AG04449 (cell line): Measurements from ENCODE around the gene CPOX.
"Not testable (repeated sequence)": the region's sequence is repeated elsewhere in the genome, so short reads cannot be mapped to it uniquely, and the experiment has no call there.

ENCODE experiments used
- CTCF ChIA-PET: fragments of 350-600 bp; formaldehyde crosslinking; extraction: SDS; loops from one replicate; lab custom pipeline; 2021; ENCODE audit warnings: antibody characterized with exemption; lab: Yijun Ruan, JAX
- POLR2A ChIA-PET: fragments of 400-600, 350-600 bp; formaldehyde crosslinking; extraction: SDS; loops from one replicate; lab custom pipeline; 2020; ENCODE audit warnings: antibody characterized with exemption, inconsistent platforms; lab: Yijun Ruan, JAX
- DNase-seq: peaks from one replicate; pipeline ENCODE4 v3.0.0-alpha.2; 2010; ENCODE audit warnings: low read depth, low spot score
- H3K4me3 ChIP-seq: 2 replicates; pipeline ENCODE4 v1.5.1; 2011; ENCODE audit warnings: low read depth, mild to moderate bottlenecking, control low read depth, low read length
- TF ChIP-seq, protein P1 (sequence below): IDR thresholded peaks from one replicate; pipeline ENCODE4 v1.5.1; 2011; ENCODE audit warnings: mild to moderate bottlenecking, moderate library complexity, low read length, control low read depth, inconsistent platforms; ENCODE audit not compliant: insufficient read depth; ENCODE audit errors: missing control alignments

CPOX gene

GRCh38 chr3:98561727-98562521 is 31.5 kb downstream of the CPOX start:
- no peak overlapping the region for H3K4me3 ChIP-seq

DNA sequence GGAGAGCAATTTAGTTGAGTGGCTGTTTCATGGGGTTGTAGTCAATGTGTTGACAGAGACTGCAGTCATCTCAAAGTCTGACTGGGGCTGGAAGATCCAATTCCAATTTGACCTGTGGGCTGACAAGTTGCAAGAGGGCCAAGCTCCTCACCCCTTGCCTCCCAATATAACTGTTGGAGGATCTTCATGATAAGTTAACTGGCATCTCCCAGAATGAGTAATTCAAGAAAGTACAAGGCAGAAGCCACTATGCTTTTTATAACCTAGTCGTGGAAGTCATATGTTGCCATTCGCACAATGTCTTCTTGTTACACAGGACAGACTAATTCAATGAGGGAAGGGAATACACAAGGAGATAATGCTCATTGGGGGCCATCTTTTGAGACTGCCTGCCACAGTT is 32.5 kb downstream of the CPOX start:
- H3K4me3 ChIP-seq: no peak overlapping the region
- TF ChIP-seq, protein P1, sequence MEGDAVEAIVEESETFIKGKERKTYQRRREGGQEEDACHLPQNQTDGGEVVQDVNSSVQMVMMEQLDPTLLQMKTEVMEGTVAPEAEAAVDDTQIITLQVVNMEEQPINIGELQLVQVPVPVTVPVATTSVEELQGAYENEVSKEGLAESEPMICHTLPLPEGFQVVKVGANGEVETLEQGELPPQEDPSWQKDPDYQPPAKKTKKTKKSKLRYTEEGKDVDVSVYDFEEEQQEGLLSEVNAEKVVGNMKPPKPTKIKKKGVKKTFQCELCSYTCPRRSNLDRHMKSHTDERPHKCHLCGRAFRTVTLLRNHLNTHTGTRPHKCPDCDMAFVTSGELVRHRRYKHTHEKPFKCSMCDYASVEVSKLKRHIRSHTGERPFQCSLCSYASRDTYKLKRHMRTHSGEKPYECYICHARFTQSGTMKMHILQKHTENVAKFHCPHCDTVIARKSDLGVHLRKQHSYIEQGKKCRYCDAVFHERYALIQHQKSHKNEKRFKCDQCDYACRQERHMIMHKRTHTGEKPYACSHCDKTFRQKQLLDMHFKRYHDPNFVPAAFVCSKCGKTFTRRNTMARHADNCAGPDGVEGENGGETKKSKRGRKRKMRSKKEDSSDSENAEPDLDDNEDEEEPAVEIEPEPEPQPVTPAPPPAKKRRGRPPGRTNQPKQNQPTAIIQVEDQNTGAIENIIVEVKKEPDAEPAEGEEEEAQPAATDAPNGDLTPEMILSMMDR: no peak
- POLR2A ChIA-PET: no interaction called here
- CTCF ChIA-PET: no interaction called here
- no peak for DNase-seq

More at GRCh38 chr3:98561727-98562521, 31.5 kb downstream of the CPOX start:
- ChIA-PET CTCF (interaction anchor here (1.2 kb wide), 1 partner anchor 522 kb away, joined by 3 read pairs; no protein-coding TSS in a partner anchor), POLR2A (interaction anchor here (0.6 kb wide), 1 partner anchor 26 kb away, joined by 3 read pairs; no protein-coding TSS in a partner anchor)
- DNase-seq: no peak
- TF ChIP-seq, protein P1: no peak

DNA sequence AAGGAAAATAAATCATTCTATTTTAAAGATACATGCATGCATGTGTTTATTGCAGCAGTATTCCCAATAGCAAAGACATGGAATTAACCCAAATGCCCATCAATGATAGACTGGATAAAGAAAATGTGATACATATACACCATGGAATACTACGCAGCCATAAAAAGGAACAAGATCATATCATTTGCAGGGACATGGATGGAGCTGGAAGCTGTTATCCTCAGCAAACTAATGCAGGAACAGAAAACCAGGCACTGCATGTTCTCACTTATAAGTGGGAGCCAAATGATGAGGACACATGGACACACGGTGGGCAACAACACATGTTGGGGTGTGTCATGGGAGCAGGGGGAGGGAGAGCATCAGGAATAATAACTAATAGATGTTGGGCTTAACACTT is 33.6 kb downstream of the CPOX start:
- POLR2A ChIA-PET, DNase-seq, H3K4me3 ChIP-seq, CTCF ChIA-PET: not testable (repeated sequence)

GRCh38 chr3:98558100-98558827 is 35.1 kb downstream of the CPOX start:
- CTCF ChIA-PET: no interaction called here
- POLR2A ChIA-PET: no interaction called here
- no peak for DNase-seq
- no peak overlapping the region for H3K4me3 ChIP-seq
- TF ChIP-seq, protein P1: no peak

DNA sequence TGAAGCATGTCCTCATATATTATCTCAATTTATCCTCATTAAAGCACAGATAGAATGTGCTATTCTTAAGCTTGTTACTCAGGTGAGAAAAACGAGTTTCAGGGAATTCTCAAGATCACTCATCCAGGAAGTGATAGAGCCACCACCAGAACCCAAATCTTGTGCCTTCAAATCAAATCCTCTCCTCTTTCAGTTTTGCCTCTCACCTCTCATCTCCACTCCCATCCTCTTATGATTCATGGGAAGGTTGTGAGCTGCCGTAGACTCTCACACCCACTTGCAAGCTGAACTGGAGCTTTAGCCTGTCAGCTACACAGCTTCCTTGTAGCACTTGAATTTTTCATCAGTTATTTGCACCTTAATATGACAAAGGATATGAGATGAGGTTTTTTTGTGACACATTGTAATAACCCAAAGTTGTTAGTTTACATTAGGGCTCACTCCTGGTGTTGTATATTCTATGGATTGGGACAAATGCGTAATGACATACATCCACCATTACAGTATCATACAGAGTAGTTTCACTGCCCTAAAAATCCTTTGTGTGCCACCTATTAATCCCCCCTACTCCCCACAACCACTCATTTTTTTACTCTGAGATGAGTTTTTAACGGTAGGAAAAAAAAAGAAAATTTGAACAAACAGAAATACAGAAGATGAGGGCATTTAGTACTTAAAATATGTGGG is 35.9 kb downstream of the CPOX start:
- TF ChIP-seq, protein P1: no peak
- ChIA-PET CTCF (no interaction called here), POLR2A (no interaction called here)
- H3K4me3 ChIP-seq: no peak overlapping the region
- no peak for DNase-seq

- no peak for DNase-seq
- ChIA-PET CTCF (interaction anchor here (1.4 kb wide), 1 partner anchor 16 kb away, joined by 3 read pairs; no protein-coding TSS in a partner anchor), POLR2A (no interaction called here)
- H3K4me3 ChIP-seq: no peak overlapping the region
- TF ChIP-seq, protein P1: no peak
Measured at GRCh38 chr3:98556164-98557130, 37.0 kb downstream of the CPOX start.
